Measurements from ENCODE around the gene USP24. TPM values are rescaled to one million over a fixed set of nuclear protein-coding genes. Genes with fewer than 3 reads are reported as not detected.
"Not testable (repeated sequence)": the region's sequence is repeated elsewhere in the genome, so short reads cannot be mapped to it uniquely, and the experiment has no call there.

Gene USP24
- total RNA-seq, 1 donor from 2014 or later = 35.8 TPM

DNA sequence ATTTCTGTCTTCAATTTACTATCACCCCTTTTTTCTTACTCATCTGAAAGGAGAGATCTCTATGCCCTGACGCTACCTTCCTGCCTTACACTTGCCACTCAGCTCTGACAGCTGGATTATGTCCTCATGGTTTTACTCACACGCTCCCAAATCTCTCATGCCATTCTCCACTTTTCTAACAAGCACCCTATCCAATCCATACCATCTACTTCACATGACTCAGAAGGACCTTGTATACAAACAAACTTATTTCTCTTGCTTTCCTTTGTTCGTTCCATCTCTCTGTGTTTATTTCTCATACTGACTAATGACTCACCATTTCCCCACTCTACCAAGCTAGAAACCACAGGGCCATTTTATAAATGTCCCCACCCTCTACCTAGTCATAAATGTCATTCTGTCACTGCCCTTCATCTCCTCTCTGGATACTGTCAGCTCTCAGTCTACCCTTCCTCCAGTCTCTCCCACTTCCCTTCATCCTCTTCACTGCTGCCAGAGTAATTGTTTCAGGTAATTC lies 87.3 kb downstream of the USP24 start:
- no peak overlapping the region for H3K27ac ChIP-seq

GRCh38 chr1:55124470-55124869 lies 90.7 kb downstream of the USP24 start:
- H3K36me3 ChIP-seq = peaks cover 0 to 87% of the 10 kb centered on the region in 2 donors
- H3K27me3 ChIP-seq = no peaks in the 10 kb centered on the region
- no peak for DNase-seq (ENCODE audit: extremely low spot score in 2 of 2)
- intact Hi-C loops (cut with DNase I) = no loop called here
- H3K4me1 ChIP-seq = no peaks in the 10 kb centered on the region
- no peak overlapping the region for H3K4me3 ChIP-seq
- no peaks in the 10 kb centered on the region for H3K9me3 ChIP-seq
- no peak for TF ChIP-seq POLR2A (IDR thresholded peaks at IDR 0.05)
- TF ChIP-seq CTCF (IDR thresholded peaks at IDR 0.05) = no peak
- TF ChIP-seq POLR2AphosphoS5 (IDR thresholded peaks at IDR 0.05; ENCODE audit: insufficient read depth in 1 of 2, low read depth in 1 of 2) = no peak
- no peak overlapping the region for H3K27ac ChIP-seq

More for the DNA sequence above, 87.3 kb downstream of the USP24 start:
- no peaks in the 10 kb centered on the region for H3K27me3 ChIP-seq
- intact Hi-C loops (cut with DNase I) = no loop called here
- no peak overlapping the region for H3K4me3 ChIP-seq
- peaks cover 0 to 87% of the 10 kb centered on the region in 2 donors for H3K36me3 ChIP-seq
- DNase-seq (ENCODE audit: extremely low spot score in 2 of 2) = no peak
- TF ChIP-seq CTCF (IDR thresholded peaks at IDR 0.05) (no peak), POLR2AphosphoS5 (IDR thresholded peaks at IDR 0.05; ENCODE audit: insufficient read depth in 1 of 2, low read depth in 1 of 2) (no peak), POLR2A (IDR thresholded peaks at IDR 0.05) (no peak)
- H3K4me1 ChIP-seq = no peaks in the 10 kb centered on the region
- no peaks in the 10 kb centered on the region for H3K9me3 ChIP-seq

GRCh38 chr1:55120538-55120937 lies 94.6 kb downstream of the USP24 start:
- no peaks in the 10 kb centered on the region for H3K27me3 ChIP-seq
- no peak overlapping the region for H3K4me3 ChIP-seq
- H3K4me1 ChIP-seq = no peaks in the 10 kb centered on the region
- no peak for TF ChIP-seq POLR2A (IDR thresholded peaks at IDR 0.05)
- TF ChIP-seq POLR2AphosphoS5 (IDR thresholded peaks at IDR 0.05; ENCODE audit: insufficient read depth in 1 of 2, low read depth in 1 of 2) = no peak
- TF ChIP-seq CTCF (IDR thresholded peaks at IDR 0.05) = no peak
- H3K27ac ChIP-seq = no peak overlapping the region
- peaks cover 0 to 83% of the 10 kb centered on the region in 2 donors for H3K36me3 ChIP-seq
- no peaks in the 10 kb centered on the region for H3K9me3 ChIP-seq
- intact Hi-C loops (cut with DNase I) = no loop called here
- DNase-seq (ENCODE audit: extremely low spot score in 2 of 2) = no peak

DNA sequence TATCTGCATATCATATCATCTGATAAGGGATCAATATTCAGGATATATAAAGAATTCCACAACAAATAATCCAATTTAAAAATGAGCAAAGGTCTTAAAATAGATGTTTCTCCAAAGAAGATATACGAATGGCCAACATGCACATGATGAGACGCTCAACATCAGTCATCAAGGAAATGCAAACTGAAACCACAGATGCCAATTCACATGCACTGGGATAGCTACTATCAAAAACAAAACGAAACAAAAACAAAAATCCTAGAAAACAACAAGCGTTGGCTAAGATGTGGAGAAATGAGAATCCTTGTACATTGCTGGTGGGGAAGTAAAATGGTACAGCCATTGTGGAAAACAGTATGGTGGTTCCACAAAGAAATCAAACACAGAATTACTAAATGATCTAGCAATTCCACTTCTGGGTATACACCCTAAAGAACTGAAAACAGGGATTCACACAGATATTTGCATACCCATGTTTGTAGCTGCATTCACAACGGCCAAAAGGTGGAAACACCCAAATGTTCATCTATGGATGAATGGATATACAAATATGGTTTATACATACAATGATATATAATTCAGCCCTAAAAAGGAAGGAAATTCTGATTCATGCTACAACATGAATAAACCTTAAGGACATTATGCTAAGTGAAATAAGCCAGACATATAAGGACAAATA lies 96.4 kb downstream of the USP24 start:
- Histone ChIP-seq H3K4me3 (no peak overlapping the region), H3K9me3 (no peaks in the 10 kb centered on the region), H3K27ac (no peak overlapping the region), H3K36me3 (peaks cover 0 to 67% of the 10 kb centered on the region in 2 donors), H3K4me1 (no peaks in the 10 kb centered on the region), H3K27me3 (no peaks in the 10 kb centered on the region)
- TF ChIP-seq POLR2A (IDR thresholded peaks at IDR 0.05) (no peak), CTCF (IDR thresholded peaks at IDR 0.05) (no peak), POLR2AphosphoS5 (IDR thresholded peaks at IDR 0.05; ENCODE audit: insufficient read depth in 1 of 2, low read depth in 1 of 2) (no peak)
- DNase-seq (ENCODE audit: extremely low spot score in 2 of 2) = no peak
- intact Hi-C loops (cut with DNase I) = no loop called here

DNA sequence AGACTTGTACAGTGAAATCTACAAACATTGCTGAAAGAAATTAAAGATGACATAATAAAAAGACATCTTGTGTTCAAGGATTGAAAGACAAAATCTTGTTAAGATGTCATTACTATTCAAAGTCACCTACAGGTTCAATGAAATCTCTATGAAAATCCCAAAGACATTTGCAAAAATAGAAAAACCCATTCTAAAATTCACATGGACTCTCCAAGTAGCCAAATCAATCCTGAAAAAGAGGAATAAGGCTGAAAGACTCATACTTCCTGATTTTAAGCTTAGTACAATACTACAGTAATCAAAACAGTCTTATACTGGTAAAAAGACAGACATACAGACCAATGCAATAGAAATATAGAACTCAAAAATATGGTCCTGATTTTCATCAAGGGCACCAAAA lies 97.2 kb downstream of the USP24 start:
- no peak for DNase-seq (ENCODE audit: extremely low spot score in 2 of 2)
- no peaks in the 10 kb centered on the region for H3K4me1 ChIP-seq
- no peak overlapping the region for H3K27ac ChIP-seq
- intact Hi-C loops (cut with DNase I) = no loop called here
- no peaks in the 10 kb centered on the region for H3K27me3 ChIP-seq
- H3K9me3 ChIP-seq = no peaks in the 10 kb centered on the region
- TF ChIP-seq POLR2AphosphoS5 (IDR thresholded peaks at IDR 0.05; ENCODE audit: insufficient read depth in 1 of 2, low read depth in 1 of 2) (no peak), POLR2A (IDR thresholded peaks at IDR 0.05) (no peak), CTCF (IDR thresholded peaks at IDR 0.05) (no peak)
- H3K4me3 ChIP-seq = no peak overlapping the region
- peaks cover 0 to 64% of the 10 kb centered on the region in 2 donors for H3K36me3 ChIP-seq

GRCh38 chr1:55109005-55109404 lies 106.2 kb downstream of the USP24 start:
- DNase-seq (ENCODE audit: extremely low spot score in 2 of 2); intact Hi-C loops (cut with DNase I); H3K4me3 ChIP-seq; H3K4me1 ChIP-seq; H3K9me3 ChIP-seq; H3K27ac ChIP-seq; H3K27me3 ChIP-seq: not testable (repeated sequence)
- H3K36me3 ChIP-seq = peaks cover 0 to 69% of the 10 kb centered on the region in 2 donors
